KMS-11 (cell line): ENCODE results near the gene DOK7.

ENCODE experiments used
- H2AFZ ChIP-seq: fragments of 200-600 bp; sonication (generic); 2 replicates; pipeline ENCODE4 v1.6.1; 2016; ENCODE audit warnings: antibody characterized with exemption, mixed run types, low read depth
- H3K27ac ChIP-seq: fragments of 200-600 bp; sonication (generic); 2 replicates; pipeline ENCODE4 v1.6.1; 2016; ENCODE audit warnings: mild to moderate bottlenecking, mixed run types
- H3K27me3 ChIP-seq: fragments of 200-600 bp; sonication (generic); 2 replicates; pipeline ENCODE4 v1.6.1; 2017; ENCODE audit warnings: mild to moderate bottlenecking, low read depth, mixed run types, moderate library complexity; ENCODE audit not compliant: insufficient read depth
- H3K36me3 ChIP-seq: fragments of 200-600 bp; sonication (generic); 2 replicates; pipeline ENCODE4 v1.6.1; 2017; ENCODE audit warnings: mild to moderate bottlenecking, mixed run types; ENCODE audit not compliant: insufficient read depth
- H3K4me1 ChIP-seq: fragments of 200-600 bp; sonication (generic); 2 replicates; pipeline ENCODE4 v1.6.1; 2016; ENCODE audit warnings: mild to moderate bottlenecking, low read depth, mixed run types; ENCODE audit not compliant: poor library complexity, severe bottlenecking
- H3K4me2 ChIP-seq: fragments of 200-600 bp; sonication (generic); 2 replicates; pipeline ENCODE4 v1.7.0; 2016; ENCODE audit warnings: mild to moderate bottlenecking, mixed run types
- H3K4me3 ChIP-seq: fragments of 200-600 bp; sonication (generic); IDR thresholded peaks from 2 replicates; pipeline ENCODE4 v1.6.1; 2017; ENCODE audit warnings: low read depth, low read length, mixed read lengths; ENCODE audit not compliant: insufficient read depth
- H3K79me2 ChIP-seq: fragments of 200-600 bp; sonication (generic); 2 replicates; pipeline ENCODE4 v1.6.1; 2016; ENCODE audit warnings: low read depth, mixed run types; ENCODE audit not compliant: insufficient read depth
- H3K9ac ChIP-seq: fragments of 200-600 bp; sonication (generic); 2 replicates; pipeline ENCODE4 v1.6.1; 2016; ENCODE audit warnings: mild to moderate bottlenecking, mixed run types
- H4K20me1 ChIP-seq: fragments of 200-600 bp; sonication (generic); 2 replicates; pipeline ENCODE4 v1.6.1; 2016; ENCODE audit warnings: mild to moderate bottlenecking, mixed run types; ENCODE audit not compliant: insufficient read depth
- TF ChIP-seq, protein P1 (sequence below): fragments of 200-600 bp; sonication (generic); conservative IDR thresholded peaks from 2 replicates; pipeline ENCODE4 v1.6.1; 2017; ENCODE audit warnings: low read depth, mild to moderate bottlenecking, antibody characterized with exemption, low read length, moderate library complexity, mixed read lengths

DOK7 gene

DNA sequence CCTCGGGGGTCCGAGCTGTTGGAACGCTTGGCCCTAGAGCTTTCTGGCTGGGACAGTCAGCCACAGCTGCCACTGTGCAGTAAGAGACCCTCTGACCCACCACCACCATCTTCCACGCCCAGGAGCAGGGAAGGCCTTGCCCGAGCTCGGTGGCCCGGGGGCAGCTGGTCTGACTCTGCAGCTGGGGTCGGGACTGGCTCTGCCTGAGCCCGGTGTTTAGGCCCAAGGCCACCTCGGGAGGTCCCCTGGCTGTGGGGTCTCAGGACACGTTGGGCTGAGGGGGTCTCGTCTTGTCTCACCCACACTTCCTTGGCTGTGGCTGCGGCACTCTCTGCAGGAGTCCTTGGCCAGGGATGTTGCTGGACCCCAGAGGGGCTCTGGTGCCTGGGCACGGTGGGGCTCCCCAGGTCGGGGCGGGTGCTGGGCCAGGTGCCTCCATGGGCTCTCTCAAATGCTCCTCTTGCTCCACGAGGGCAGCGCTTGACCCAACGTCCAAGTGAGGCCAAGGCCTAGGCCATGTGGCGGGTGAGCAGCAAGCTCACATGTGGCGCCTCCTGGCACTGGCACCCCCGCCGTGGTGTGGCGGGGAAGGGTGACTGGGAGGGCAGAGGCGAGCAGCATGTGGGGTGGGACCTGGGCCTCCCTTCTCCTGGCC is 22.9 kb downstream of the DOK7 start:
- no peaks in the 10 kb centered on the region for H3K36me3 ChIP-seq
- H2AFZ ChIP-seq, result no peak overlapping the region
- no peak overlapping the region for H3K9ac ChIP-seq
- no peaks in the 10 kb centered on the region for H4K20me1 ChIP-seq
- no peaks in the 10 kb centered on the region for H3K4me1 ChIP-seq
- H3K27me3 ChIP-seq, result peaks cover 27% of the 10 kb centered on the region; the same call in 1 of the 2 replicates
- H3K4me2 ChIP-seq, result no peak overlapping the region
- TF ChIP-seq, protein P1, sequence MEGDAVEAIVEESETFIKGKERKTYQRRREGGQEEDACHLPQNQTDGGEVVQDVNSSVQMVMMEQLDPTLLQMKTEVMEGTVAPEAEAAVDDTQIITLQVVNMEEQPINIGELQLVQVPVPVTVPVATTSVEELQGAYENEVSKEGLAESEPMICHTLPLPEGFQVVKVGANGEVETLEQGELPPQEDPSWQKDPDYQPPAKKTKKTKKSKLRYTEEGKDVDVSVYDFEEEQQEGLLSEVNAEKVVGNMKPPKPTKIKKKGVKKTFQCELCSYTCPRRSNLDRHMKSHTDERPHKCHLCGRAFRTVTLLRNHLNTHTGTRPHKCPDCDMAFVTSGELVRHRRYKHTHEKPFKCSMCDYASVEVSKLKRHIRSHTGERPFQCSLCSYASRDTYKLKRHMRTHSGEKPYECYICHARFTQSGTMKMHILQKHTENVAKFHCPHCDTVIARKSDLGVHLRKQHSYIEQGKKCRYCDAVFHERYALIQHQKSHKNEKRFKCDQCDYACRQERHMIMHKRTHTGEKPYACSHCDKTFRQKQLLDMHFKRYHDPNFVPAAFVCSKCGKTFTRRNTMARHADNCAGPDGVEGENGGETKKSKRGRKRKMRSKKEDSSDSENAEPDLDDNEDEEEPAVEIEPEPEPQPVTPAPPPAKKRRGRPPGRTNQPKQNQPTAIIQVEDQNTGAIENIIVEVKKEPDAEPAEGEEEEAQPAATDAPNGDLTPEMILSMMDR, result no peak
- H3K27ac ChIP-seq, result no peak overlapping the region
- no peaks in the 10 kb centered on the region for H3K79me2 ChIP-seq
- no peak overlapping the region for H3K4me3 ChIP-seq

DNA sequence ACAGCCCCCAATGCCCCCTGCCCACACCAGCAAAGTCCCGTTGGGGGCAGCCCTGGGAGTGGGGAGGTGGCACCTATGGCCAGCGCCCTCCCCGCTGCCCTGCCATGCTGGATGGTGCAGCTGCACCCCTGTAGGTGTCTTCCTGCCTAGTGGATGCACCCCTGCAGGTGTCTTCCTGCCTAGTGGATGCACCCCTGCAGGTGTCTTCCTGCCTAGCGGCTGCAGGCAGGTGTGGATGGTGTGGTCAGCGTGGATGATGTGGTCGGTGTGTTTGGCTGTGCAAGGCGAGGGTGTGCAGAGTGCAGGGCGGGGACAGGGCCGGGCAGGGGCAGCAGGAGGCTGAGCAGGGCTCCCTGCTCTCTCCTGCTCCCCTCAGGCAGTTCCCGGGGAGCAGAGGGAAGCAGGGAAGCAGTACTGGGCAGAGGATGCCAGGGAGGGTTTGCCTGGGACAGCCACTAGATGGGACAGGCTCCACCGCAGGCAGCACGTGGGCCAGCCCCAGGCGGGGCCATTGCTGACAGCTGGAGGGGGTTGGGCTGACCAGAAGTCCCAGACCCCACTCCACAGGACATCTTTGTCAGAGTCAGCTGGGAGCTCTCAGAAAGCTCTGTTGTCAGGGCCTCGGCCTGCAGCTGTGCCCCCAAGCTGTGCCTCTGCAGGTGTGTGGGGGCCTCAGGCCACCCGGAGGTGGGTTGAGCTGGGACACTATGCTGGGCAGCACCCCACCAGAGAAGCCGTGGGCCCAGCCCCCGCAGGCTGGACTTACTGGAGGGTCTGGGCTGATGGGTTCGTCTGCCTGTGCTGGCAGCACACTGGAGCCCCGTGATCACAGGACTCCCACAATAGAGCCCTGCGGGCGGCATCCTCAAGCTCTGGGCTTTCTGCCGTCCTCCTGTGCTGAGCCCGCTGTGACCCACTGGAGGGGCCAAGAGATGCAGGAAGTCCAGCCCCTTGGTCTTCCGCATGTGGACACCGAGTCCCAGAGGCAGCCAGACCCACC is 23.7 kb downstream of the DOK7 start:
- Histone ChIP-seq H2AFZ (no peak overlapping the region), H3K4me2 (no peak overlapping the region), H3K36me3 (no peaks in the 10 kb centered on the region), H3K27me3 (peaks cover 30% of the 10 kb centered on the region; the same call in 1 of the 2 replicates), H3K4me1 (no peaks in the 10 kb centered on the region), H3K9ac (no peak overlapping the region), H3K4me3 (no peak overlapping the region), H4K20me1 (no peaks in the 10 kb centered on the region), H3K27ac (no peak overlapping the region), H3K79me2 (no peaks in the 10 kb centered on the region)
- TF ChIP-seq, protein P1, result no peak

DNA sequence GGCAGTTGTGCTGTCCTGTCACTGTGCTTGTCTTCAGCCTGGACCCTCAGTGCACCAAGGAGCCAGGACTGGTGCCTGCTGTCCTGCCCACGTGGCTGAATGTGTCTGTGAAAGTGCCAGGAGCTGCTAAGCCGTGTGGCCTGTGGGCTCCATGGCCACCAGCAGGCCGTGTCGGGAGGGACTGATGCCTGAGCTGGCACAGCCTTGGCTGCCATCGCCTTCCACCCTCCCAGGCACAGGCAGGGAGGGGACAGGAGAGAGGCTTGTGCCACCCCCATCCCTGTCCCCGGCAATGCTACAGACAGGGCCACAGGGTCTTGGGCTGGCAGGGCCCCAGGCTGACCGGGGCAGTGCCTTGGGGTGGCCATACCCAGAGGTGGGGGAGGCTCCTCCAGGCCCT is 24.8 kb downstream of the DOK7 start:
- Histone ChIP-seq H3K79me2 (no peaks in the 10 kb centered on the region), H3K36me3 (no peaks in the 10 kb centered on the region), H3K4me3 (no peak overlapping the region), H3K27ac (no peak overlapping the region), H2AFZ (no peak overlapping the region), H3K27me3 (peaks cover 28% of the 10 kb centered on the region; the same call in 1 of the 2 replicates), H4K20me1 (no peaks in the 10 kb centered on the region), H3K4me1 (no peaks in the 10 kb centered on the region), H3K9ac (no peak overlapping the region), H3K4me2 (no peak overlapping the region)
- TF ChIP-seq, protein P1, result no peak

DNA sequence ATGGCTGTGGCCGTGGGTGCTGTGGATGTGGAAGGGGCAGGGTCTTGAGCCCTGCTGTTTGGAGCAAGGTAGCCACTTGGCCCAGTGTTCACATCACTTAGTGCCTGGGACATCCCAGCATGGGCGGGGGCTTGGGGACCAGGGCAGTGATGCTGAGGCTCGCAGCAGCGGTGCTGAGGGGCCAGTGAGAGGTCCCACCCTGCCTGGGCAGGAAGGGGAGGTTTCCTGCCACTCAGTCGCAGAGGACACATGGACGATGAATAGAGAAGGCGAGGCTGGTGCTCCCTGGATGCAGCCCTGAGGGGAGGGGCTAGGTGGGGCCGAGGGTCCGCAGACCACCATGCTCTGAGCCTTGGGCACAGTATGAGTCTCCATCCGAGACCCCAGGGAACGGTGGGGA is 25.7 kb downstream of the DOK7 start:
- Histone ChIP-seq H3K4me1 (no peaks in the 10 kb centered on the region), H3K4me3 (no peak overlapping the region), H3K79me2 (no peaks in the 10 kb centered on the region), H3K4me2 (no peak overlapping the region), H3K27ac (no peak overlapping the region), H3K27me3 (peaks cover 24% of the 10 kb centered on the region; the same call in 1 of the 2 replicates), H4K20me1 (no peaks in the 10 kb centered on the region), H3K9ac (no peak overlapping the region), H3K36me3 (no peaks in the 10 kb centered on the region), H2AFZ (no peak overlapping the region)
- TF ChIP-seq, protein P1, result no peak
